A673 (cell line): ENCODE measurements around the gene ATP1A1.

ENCODE experiments used
- CTCF ChIP-seq: fragments of 300-800, 200-600 bp; sonication (generic); conservative IDR thresholded peaks from 2 replicates; pipeline ENCODE4 v1.5.1; 2017; ENCODE audit warnings: low read depth, mild to moderate bottlenecking, antibody characterized with exemption, low read length, moderate library complexity, mixed read lengths
- EZH2 ChIP-seq: fragments of 200-600 bp; sonication (generic); IDR thresholded peaks from 2 replicates; pipeline ENCODE4 v1.6.1; 2017; ENCODE audit warnings: borderline replicate concordance, low read depth, mild to moderate bottlenecking, mixed read lengths, antibody characterized with exemption, low read length; ENCODE audit not compliant: poor library complexity, severe bottlenecking

GRCh38 chr1:116428576-116428975 is 55.5 kb downstream of the ATP1A1 start:
- TF ChIP-seq CTCF = no peak
- no peak for TF ChIP-seq EZH2
